GM19372 (cell line): Measurements from ENCODE around the gene CXCL13.
"Not testable (repeated sequence)": the region's sequence is repeated elsewhere in the genome, so short reads cannot be mapped to it uniquely, and the experiment has no call there.

Experiments
- ATAC-seq: cut with Tn5 transposase; IDR thresholded peaks from one replicate; pipeline ENCODE4 v1.9.1; 2021; ENCODE audit warnings: mild to moderate bottlenecking, low read depth, moderate library complexity; ENCODE audit not compliant: unreplicated experiment

CXCL13 gene

GRCh38 chr4:77652237-77652897 is 46.7 kb downstream of the CXCL13 start:
- no peak for ATAC-seq

DNA sequence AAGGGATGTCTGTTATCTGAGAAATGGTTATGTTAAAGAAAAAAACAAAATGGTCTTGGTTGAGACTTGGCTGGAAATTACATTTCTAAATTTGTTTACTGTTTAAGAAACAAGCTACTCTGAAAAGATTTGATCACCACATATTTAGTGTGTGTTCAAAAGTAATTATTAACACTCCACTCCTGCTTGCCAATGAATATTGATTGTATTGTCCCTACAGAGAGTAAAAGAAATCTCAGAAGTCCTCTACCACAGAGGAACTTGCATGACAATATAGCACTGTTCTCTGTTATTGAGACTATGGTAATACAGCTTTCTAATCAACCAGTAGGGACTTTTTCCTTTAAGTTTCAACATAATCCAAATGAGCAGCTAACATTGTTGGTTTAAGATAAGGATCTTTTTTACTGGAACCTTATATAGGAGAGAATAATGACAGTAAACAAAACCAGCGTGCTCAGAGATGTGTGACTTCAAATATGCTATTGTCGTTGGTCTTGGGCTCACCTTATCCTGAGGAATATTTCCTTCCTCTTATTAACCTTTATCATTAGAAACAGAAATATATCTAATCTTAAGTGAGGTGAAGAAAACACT is 47.6 kb downstream of the CXCL13 start:
- no peak for ATAC-seq

GRCh38 chr4:77660318-77660717 is 54.7 kb downstream of the CXCL13 start:
- not testable (repeated sequence) for ATAC-seq
